ENCODE data around the gene FASN.

Gene FASN

DNA sequence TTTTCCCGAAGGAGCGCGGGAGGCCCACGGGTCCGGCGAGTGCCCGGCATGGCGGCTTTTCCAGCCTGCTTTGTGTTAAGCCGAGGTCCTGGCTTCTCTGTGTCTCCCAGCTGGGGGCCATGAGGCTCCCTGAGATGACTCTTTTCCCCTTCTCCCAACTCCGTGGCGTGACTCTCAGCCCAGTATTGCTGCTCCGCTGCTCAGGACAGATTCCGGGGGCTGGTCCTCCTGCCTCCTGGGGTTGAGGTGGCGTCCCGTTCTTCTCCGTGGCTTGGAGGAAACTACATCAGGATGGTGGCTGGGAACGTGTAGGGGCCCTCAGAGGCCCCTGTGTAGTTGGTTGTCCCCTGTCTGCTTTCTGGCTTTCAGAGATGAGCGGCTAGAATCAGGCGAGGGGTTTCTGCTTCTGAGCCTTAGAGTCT lies 45.4 kb downstream of the FASN start:
- H3K9ac ChIP-seq (ENCODE audit: low read length in 2 of 2): peak overlapping the region; percentile 72 to 82
- H3K4me1 ChIP-seq (ENCODE audit: control insufficient read depth, insufficient read depth, low read length): peaks cover 33% of the 10 kb centered on the region
- no peaks in the 10 kb centered on the region for H3K9me3 ChIP-seq (ENCODE audit: control insufficient read depth in 2 of 2, low read length in 2 of 2)
- peak overlapping the region; percentile 88 to 89 for H3K4me3 ChIP-seq (ENCODE audit: low read length in 2 of 2)
- H3K27ac ChIP-seq (ENCODE audit: low read length): no peak overlapping the region
- no peaks in the 10 kb centered on the region for H3K27me3 ChIP-seq (ENCODE audit: control insufficient read depth in 1 of 2, insufficient read depth in 2 of 2, low read length in 2 of 2)
- H3K36me3 ChIP-seq (ENCODE audit: control insufficient read depth in 2 of 2, insufficient read depth in 2 of 2, low read length in 2 of 2): peaks cover 20 to 27% of the 10 kb centered on the region in 2 donors

DNA sequence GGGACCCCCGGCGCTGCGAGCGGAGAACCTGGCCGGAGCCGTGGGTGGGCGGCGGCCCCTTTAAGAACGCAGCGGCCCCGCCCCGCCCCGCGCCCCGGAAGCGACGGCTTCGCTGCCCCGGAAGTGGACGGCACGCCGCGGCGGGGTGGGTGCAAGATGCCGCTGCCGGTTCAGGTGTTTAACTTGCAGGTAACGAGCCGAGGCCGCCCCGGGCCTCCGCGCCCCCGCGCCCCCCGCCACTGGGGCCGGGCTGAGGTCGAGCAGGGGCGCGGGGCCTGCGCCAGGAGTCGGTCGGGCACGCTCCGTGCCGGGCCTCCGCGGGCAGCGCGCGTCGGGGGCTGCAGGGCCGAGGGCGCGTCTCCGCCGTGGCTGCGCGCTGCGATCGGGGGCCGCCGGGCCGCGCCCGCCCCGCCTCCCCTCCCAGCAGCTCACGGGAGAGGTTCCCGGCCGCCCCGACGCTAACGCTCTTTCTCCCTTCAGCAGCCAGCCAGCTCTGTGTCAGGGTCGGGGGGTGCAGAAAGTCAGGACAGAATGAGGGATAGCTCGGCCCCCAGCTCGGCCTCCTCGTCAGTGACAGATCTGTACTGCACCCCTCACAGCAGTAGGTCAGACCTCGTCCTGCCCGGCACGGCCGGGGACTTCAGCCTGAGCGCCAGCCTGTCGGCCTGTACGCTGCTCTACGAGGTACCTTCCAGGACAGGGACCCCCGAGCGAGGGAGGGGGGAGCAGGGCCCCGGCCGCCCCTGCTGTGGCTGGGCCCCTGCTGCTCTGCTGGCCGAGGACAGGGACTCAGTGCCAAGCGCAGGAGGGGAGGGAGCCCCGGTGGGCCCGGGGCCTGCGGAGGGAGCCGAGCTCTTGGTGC lies 46.0 kb downstream of the FASN start, which contains the start of the genes GPS1 and RFNG:
Gene GPS1, plus strand, starts transcription at position 123 of the 862 bp plus-strand sequence. Its CDS starts 34 bp downstream, at position 157.
Gene RFNG, minus strand, starts transcription at position 36 of the 862 bp plus-strand sequence. CDS start 45 bp downstream, outside the sequence.
- H3K9ac ChIP-seq (ENCODE audit: low read length in 2 of 2): peak within 1 kb of the TSS; percentile 76 to 82
- peaks cover 33% of the 10 kb centered on the region for H3K4me1 ChIP-seq (ENCODE audit: control insufficient read depth, insufficient read depth, low read length)
- H3K4me3 ChIP-seq (ENCODE audit: low read length in 2 of 2): peak within 1 kb of the TSS; percentile 88 to 89
- H3K36me3 ChIP-seq (ENCODE audit: control insufficient read depth in 2 of 2, insufficient read depth in 2 of 2, low read length in 2 of 2): peaks cover 23 to 31% of the 10 kb centered on the region in 2 donors
- no peak within 1 kb of the TSS for H3K27ac ChIP-seq (ENCODE audit: low read length)
- no peaks in the 10 kb centered on the region for H3K27me3 ChIP-seq (ENCODE audit: control insufficient read depth in 1 of 2, insufficient read depth in 2 of 2, low read length in 2 of 2)
- H3K9me3 ChIP-seq (ENCODE audit: control insufficient read depth in 2 of 2, low read length in 2 of 2): no peaks in the 10 kb centered on the region

DNA sequence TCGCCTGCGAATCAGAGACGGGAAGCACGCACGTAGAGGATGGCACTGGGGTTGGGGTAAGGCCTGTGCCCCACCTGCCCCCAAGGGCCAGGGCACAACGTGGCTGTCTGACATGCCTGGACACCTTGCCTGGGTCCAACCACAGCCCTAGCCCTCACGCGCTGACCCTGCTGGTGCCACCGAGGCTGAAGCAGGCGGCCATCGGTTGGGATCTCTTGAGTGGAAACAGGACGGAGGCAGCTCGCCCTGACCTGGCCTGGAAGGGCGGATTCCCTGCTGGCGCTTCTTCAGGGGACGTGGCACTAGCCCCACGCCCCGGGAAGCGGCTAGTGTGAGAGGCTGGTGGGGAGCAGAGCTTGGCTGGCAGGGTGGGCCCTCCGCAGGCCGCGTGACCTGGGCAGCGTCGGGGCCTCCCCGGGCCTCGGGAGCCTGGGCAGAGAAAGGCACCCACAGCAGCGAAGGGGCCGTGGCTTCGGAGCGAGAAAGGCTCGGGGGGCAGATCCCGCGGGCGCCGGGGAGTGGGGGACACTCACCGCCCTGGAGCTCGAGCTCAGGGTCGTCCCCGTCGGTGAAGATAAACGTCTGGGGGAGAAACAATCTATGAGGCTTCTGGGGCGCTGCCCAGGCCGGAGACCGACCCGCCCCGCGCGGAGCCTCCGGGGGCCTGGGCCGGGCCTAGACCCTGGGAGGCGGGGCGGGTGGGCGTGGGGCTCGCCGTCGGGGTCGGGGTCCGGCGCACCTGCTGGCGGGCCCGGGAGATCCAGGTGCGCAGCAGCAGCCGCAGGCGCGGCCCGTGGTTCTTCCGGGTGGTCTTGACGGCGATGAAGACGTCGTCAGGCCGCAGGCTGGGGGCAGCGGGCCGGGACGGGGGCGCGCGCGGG lies 47.0 kb downstream of the FASN start:
- Histone ChIP-seq H3K4me3 (ENCODE audit: low read length in 2 of 2) (peak overlapping the region; percentile 66 to 89), H3K27ac (ENCODE audit: low read length) (no peak overlapping the region), H3K27me3 (ENCODE audit: control insufficient read depth in 1 of 2, insufficient read depth in 2 of 2, low read length in 2 of 2) (no peaks in the 10 kb centered on the region), H3K9ac (ENCODE audit: low read length in 2 of 2) (peak overlapping the region; percentile 61 to 76), H3K9me3 (ENCODE audit: control insufficient read depth in 2 of 2, low read length in 2 of 2) (no peaks in the 10 kb centered on the region), H3K36me3 (ENCODE audit: control insufficient read depth in 2 of 2, insufficient read depth in 2 of 2, low read length in 2 of 2) (peaks cover 19 to 25% of the 10 kb centered on the region in 2 donors), H3K4me1 (ENCODE audit: control insufficient read depth, insufficient read depth, low read length) (peaks cover 33% of the 10 kb centered on the region)

DNA sequence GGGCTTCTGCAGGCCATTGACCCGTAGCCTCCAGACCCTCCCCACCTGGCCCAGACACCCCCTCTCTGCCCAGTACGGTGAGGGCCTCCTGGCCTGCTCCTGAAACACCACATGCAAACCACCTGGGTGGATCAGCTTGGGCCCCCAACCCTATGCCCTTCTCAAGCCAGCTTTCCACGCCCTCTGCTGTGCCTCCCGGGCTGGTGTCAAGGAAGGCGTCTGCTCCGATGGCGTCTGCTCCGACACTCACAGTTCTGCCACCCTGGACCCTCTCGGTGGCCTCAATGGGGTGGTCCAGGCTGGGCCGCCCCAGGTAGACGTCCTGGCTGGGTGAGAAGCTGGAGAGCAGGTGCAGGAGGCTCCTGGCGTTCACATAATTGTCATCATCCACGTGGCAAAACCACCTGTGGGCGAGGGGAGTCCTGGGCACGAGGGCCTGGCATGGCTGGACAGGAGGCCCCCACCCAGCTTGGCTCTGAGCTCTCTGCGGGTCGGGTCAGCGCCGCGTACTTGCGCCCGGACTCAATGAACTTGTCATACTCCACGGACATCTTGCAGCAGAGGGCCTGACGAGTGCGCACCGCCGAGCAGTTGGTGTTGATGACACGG lies 47.8 kb downstream of the FASN start:
- H3K9me3 ChIP-seq (ENCODE audit: control insufficient read depth in 2 of 2, low read length in 2 of 2): no peaks in the 10 kb centered on the region
- peak overlapping the region; percentile 61 to 76 for H3K9ac ChIP-seq (ENCODE audit: low read length in 2 of 2)
- peak overlapping the region; percentile 66 to 89 for H3K4me3 ChIP-seq (ENCODE audit: low read length in 2 of 2)
- no peaks in the 10 kb centered on the region for H3K27me3 ChIP-seq (ENCODE audit: control insufficient read depth in 1 of 2, insufficient read depth in 2 of 2, low read length in 2 of 2)
- no peak overlapping the region for H3K27ac ChIP-seq (ENCODE audit: low read length)
- peaks cover 19 to 20% of the 10 kb centered on the region in 2 donors for H3K36me3 ChIP-seq (ENCODE audit: control insufficient read depth in 2 of 2, insufficient read depth in 2 of 2, low read length in 2 of 2)
- peaks cover 33% of the 10 kb centered on the region for H3K4me1 ChIP-seq (ENCODE audit: control insufficient read depth, insufficient read depth, low read length)

DNA sequence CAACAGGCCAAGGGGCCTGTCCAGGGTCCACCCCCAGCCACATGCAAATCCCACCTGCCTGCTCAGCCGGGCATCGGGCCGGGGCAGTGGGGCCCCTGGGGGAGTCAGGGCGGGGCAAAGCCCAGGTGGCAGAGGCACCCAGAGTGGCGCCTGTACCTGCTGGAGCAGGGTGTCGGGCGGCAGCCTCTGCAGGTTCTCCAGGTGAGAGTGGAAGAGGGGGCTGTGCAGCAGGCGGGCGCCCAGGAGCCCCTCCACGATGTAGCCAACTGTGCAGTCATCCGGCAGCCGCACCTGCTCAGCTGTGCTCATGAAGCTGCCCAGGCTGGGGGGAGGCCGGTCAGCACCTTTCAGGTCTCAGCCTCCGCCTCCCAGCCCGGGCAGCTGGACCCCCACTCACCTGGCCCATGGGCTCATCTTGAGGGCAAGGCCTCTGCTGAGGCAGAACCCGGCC lies 48.5 kb downstream of the FASN start:
- H3K4me3 ChIP-seq (ENCODE audit: low read length in 2 of 2): no peak overlapping the region
- no peaks in the 10 kb centered on the region for H3K9me3 ChIP-seq (ENCODE audit: control insufficient read depth in 2 of 2, low read length in 2 of 2)
- peaks cover 33% of the 10 kb centered on the region for H3K4me1 ChIP-seq (ENCODE audit: control insufficient read depth, insufficient read depth, low read length)
- peaks cover 13 to 14% of the 10 kb centered on the region in 2 donors for H3K36me3 ChIP-seq (ENCODE audit: control insufficient read depth in 2 of 2, insufficient read depth in 2 of 2, low read length in 2 of 2)
- no peaks in the 10 kb centered on the region for H3K27me3 ChIP-seq (ENCODE audit: control insufficient read depth in 1 of 2, insufficient read depth in 2 of 2, low read length in 2 of 2)
- no peak overlapping the region for H3K27ac ChIP-seq (ENCODE audit: low read length)
- no peak overlapping the region for H3K9ac ChIP-seq (ENCODE audit: low read length in 2 of 2)

DNA sequence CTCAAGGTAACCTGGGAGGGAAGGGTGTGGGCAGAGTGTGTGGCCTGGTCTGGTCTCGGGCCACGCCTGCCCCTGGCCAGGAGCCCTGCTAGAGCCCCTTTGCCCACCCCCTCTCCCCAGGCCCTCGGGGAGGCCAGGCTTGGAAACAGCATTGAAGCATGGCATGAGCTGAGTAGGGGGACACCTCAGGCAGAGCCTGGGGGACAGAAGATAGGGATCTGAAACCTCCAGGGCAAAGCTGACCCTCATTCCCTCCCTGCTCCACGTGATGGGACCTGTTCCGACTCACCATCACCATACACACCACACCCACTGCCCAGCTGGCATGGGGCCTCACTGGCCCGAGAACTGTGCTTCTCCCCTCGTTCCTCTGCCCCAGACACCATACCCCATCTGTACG lies 48.9 kb downstream of the FASN start:
- Histone ChIP-seq H3K27ac (ENCODE audit: low read length) (no peak overlapping the region), H3K9ac (ENCODE audit: low read length in 2 of 2) (no peak overlapping the region), H3K4me3 (ENCODE audit: low read length in 2 of 2) (no peak overlapping the region), H3K4me1 (ENCODE audit: control insufficient read depth, insufficient read depth, low read length) (peaks cover 33% of the 10 kb centered on the region), H3K9me3 (ENCODE audit: control insufficient read depth in 2 of 2, low read length in 2 of 2) (no peaks in the 10 kb centered on the region), H3K36me3 (ENCODE audit: control insufficient read depth in 2 of 2, insufficient read depth in 2 of 2, low read length in 2 of 2) (peaks cover 11 to 14% of the 10 kb centered on the region in 2 donors), H3K27me3 (ENCODE audit: control insufficient read depth in 1 of 2, insufficient read depth in 2 of 2, low read length in 2 of 2) (no peaks in the 10 kb centered on the region)

DNA sequence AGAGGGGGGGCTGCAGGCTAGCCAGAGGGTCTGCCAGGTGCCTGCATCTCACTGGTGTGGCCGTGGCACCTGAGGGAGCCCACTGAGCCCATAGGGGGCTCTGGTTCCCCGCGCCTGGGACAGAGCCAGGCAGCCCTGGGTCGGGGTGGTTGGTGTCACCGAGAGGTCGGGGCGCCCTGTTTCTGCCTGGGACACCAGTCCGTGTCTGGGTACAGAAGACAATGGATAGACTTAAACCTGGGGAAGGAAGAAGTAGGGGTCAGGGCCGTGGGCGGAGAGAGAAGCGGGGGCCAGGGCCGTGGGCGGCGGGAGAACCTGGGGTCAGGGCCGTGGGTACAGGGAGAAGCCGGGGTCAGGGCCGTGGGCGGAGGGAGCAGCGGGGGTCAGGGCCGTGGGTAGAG lies 49.5 kb downstream of the FASN start:
- Histone ChIP-seq H3K9ac (ENCODE audit: low read length in 2 of 2) (no peak overlapping the region), H3K27ac (ENCODE audit: low read length) (no peak overlapping the region), H3K4me3 (ENCODE audit: low read length in 2 of 2) (no peak overlapping the region), H3K27me3 (ENCODE audit: control insufficient read depth in 1 of 2, insufficient read depth in 2 of 2, low read length in 2 of 2) (no peaks in the 10 kb centered on the region), H3K9me3 (ENCODE audit: control insufficient read depth in 2 of 2, low read length in 2 of 2) (no peaks in the 10 kb centered on the region), H3K36me3 (ENCODE audit: control insufficient read depth in 2 of 2, insufficient read depth in 2 of 2, low read length in 2 of 2) (peaks cover 7 to 14% of the 10 kb centered on the region in 2 donors), H3K4me1 (ENCODE audit: control insufficient read depth, insufficient read depth, low read length) (peaks cover 29% of the 10 kb centered on the region)

DNA sequence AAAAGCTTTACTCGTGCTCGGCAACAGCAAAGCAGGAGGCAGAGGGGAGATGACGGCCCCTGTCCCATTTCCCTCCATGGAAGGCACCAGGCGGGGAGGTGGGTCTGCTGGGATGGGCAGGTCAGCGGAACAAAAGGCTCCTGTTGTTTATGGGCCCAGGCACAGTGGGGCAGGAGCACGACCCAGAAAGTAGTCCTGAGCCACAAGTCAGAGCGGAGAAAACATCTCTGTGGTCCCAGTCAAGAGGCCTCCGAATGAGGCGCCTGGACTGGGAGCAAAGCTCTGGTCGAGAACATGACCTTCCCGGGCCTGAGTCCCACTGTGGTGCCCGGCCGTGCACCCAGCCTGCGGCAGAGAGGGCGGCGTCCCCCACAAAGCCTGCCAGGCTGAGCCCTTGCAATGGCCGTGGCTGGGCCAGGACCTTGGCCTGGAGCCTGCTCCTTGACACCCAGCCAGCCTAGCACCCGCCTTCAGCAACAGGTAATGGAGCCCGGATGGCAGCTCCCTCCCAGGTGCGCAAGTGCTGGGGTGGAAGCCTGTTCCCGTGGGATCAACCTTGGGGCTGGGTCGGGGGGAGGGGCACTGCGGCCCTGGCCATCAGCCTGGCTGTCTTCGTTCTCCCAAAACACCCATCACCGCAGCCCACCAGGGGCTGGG lies 50.0 kb downstream of the FASN start:
- no peak overlapping the region for H3K4me3 ChIP-seq (ENCODE audit: low read length in 2 of 2)
- H3K36me3 ChIP-seq (ENCODE audit: control insufficient read depth in 2 of 2, insufficient read depth in 2 of 2, low read length in 2 of 2): peaks cover 7 to 14% of the 10 kb centered on the region in 2 donors
- H3K4me1 ChIP-seq (ENCODE audit: control insufficient read depth, insufficient read depth, low read length): peaks cover 24% of the 10 kb centered on the region
- no peak overlapping the region for H3K9ac ChIP-seq (ENCODE audit: low read length in 2 of 2)
- H3K27ac ChIP-seq (ENCODE audit: low read length): no peak overlapping the region
- no peaks in the 10 kb centered on the region for H3K9me3 ChIP-seq (ENCODE audit: control insufficient read depth in 2 of 2, low read length in 2 of 2)
- no peaks in the 10 kb centered on the region for H3K27me3 ChIP-seq (ENCODE audit: control insufficient read depth in 1 of 2, insufficient read depth in 2 of 2, low read length in 2 of 2)

DNA sequence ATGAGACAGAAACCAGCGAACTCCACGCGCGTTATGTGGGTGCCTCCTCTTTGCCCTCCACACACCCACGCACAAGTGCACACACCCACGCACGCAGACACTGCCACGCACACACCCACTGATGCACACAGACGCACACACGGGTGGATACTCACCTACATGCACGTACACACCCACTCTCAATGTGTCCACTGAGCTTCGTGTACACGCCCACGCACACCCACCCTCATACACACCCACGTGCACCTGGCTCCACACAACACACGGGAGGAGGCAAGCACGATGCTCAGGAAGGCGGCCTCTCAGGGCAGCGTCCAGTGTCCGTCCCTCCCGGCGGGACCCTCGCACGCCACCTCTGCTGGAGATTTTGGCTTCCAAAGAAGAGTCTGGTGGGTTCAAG lies 50.7 kb downstream of the FASN start:
- Histone ChIP-seq H3K36me3 (ENCODE audit: control insufficient read depth in 2 of 2, insufficient read depth in 2 of 2, low read length in 2 of 2) (peaks cover 7 to 14% of the 10 kb centered on the region in 2 donors), H3K9ac (ENCODE audit: low read length in 2 of 2) (no peak overlapping the region), H3K4me3 (ENCODE audit: low read length in 2 of 2) (no peak overlapping the region), H3K27ac (ENCODE audit: low read length) (no peak overlapping the region), H3K27me3 (ENCODE audit: control insufficient read depth in 1 of 2, insufficient read depth in 2 of 2, low read length in 2 of 2) (no peaks in the 10 kb centered on the region), H3K9me3 (ENCODE audit: control insufficient read depth in 2 of 2, low read length in 2 of 2) (no peaks in the 10 kb centered on the region), H3K4me1 (ENCODE audit: control insufficient read depth, insufficient read depth, low read length) (peaks cover 17% of the 10 kb centered on the region)

DNA sequence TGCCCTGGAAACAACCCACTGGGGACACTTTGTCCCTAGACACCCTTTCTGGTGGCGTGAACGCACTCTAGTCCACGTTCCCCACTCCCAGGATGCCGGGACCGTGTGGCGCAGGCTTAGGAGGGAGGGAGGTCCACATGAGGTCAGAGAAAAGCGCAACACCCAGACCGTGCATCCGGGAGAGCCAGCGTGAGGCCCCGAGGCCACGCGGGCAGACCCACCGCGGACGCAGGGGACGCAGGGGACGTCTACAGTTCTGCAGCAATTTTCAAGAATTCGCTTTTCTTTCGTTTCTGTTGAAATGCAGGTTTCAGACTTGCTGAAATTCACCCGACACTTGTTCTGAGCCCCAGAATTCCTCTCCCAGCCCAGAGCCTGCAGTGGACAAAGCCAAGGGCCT lies 51.1 kb downstream of the FASN start:
- peaks cover 7 to 14% of the 10 kb centered on the region in 2 donors for H3K36me3 ChIP-seq (ENCODE audit: control insufficient read depth in 2 of 2, insufficient read depth in 2 of 2, low read length in 2 of 2)
- no peaks in the 10 kb centered on the region for H3K27me3 ChIP-seq (ENCODE audit: control insufficient read depth in 1 of 2, insufficient read depth in 2 of 2, low read length in 2 of 2)
- H3K27ac ChIP-seq (ENCODE audit: low read length): no peak overlapping the region
- no peak overlapping the region for H3K4me3 ChIP-seq (ENCODE audit: low read length in 2 of 2)
- peaks cover 14% of the 10 kb centered on the region for H3K4me1 ChIP-seq (ENCODE audit: control insufficient read depth, insufficient read depth, low read length)
- H3K9me3 ChIP-seq (ENCODE audit: control insufficient read depth in 2 of 2, low read length in 2 of 2): no peaks in the 10 kb centered on the region
- no peak overlapping the region for H3K9ac ChIP-seq (ENCODE audit: low read length in 2 of 2)

Measured in stomach smooth muscle (tissue), 2 donors.